K562 (cell line): ENCODE measurements around the gene RASIP1. TPM values are rescaled to one million over a fixed set of nuclear protein-coding genes. Genes with fewer than 3 reads are reported as not detected.
A peak's percentile ranks its signal among the peaks of the same experiment; 100 is the strongest.
"Not testable (repeated sequence)": the region's sequence is repeated elsewhere in the genome, so short reads cannot be mapped to it uniquely, and the experiment has no call there.

ENCODE experiments used
- ATAC-seq: fragments of 200-7000 bp; cut with Tn5 transposase; 3 replicates; pipeline ENCODE4 v1.9.1; 2020; ENCODE audit warnings: moderate library complexity
- BruUV-seq: library from RNA; stranded (reverse); fragments of 400-500 nt; replicated peaks from 2 replicates; lab custom pipeline; 2021; lab: Mats Ljungman, UMichigan
- CTCF ChIA-PET: fragments of 300-600 bp; formaldehyde crosslinking; extraction: SDS; loops from one replicate; lab custom pipeline; 2021; ENCODE audit warnings: low intra/inter-chr PET ratio; lab: Yijun Ruan, JAX
- POLR2A ChIA-PET: fragments of 300-600, 350-650 bp; sonication (Branson Sonifier 250); formaldehyde crosslinking; extraction: SDS; loops from one replicate; lab custom pipeline; 2021; ENCODE audit warnings: antibody characterized with exemption, inconsistent platforms; lab: Yijun Ruan, JAX
- DNase-seq, 4 experiments: peaks; one replicate each; pipeline versions ENCODE4 v3.0.0 to v3.0.0-alpha.2; 2011 to 2018; ENCODE audit warnings: low spot score in 3 of 4, mixed read lengths in 3 of 4; ENCODE audit errors: extremely low read depth in 1 of 4
- FAIRE-seq: peaks from 2 replicates; lab custom pipeline; 2011; peaks lifted over from hg19 to GRCh38; lab: Jason Lieb, UNC
- H2AFZ ChIP-seq: 2 replicates; pipeline ENCODE4 v1.6.0; 2011; ENCODE audit warnings: low read depth, low read length, control low read depth, inconsistent platforms
- H3K27ac ChIP-seq: fragments of 200-600 bp; 3 replicates; pipeline ENCODE4 v1.8.0; 2011; ENCODE audit warnings: low read depth, mild to moderate bottlenecking, control low read depth, inconsistent platforms, low read length, moderate library complexity, mixed read lengths; ENCODE audit errors: extremely low read depth
- H3K27me3 ChIP-seq, 2 experiments: fragments of 300-600 bp in 1 of 2; 2 replicates in 1 of 2; 3 replicates in 1 of 2; pipeline versions ENCODE4 v1.6.0 to v1.8.0; 2011; ENCODE audit warnings: inconsistent platforms in 2 of 2, low read length in 2 of 2, mild to moderate bottlenecking in 1 of 2, mixed read lengths in 1 of 2, moderate library complexity in 1 of 2; ENCODE audit not compliant: control insufficient read depth in 2 of 2, insufficient read depth in 2 of 2
- H3K36me3 ChIP-seq: fragments of 300-600 bp; 3 replicates; pipeline ENCODE4 v1.8.0; 2011; ENCODE audit warnings: mild to moderate bottlenecking, low read length, inconsistent platforms; ENCODE audit not compliant: control insufficient read depth, insufficient read depth
- H3K4me1 ChIP-seq, 2 experiments: fragments of 200-600 bp in 1 of 2; replicated peaks in 1 of 2; 2 replicates in 1 of 2; 3 replicates in 1 of 2; pipeline versions ENCODE4 v1.5.1 to v1.8.0; 2011; ENCODE audit warnings: inconsistent platforms in 2 of 2, low read length in 2 of 2, mild to moderate bottlenecking in 1 of 2, mixed read lengths in 1 of 2, moderate library complexity in 1 of 2; ENCODE audit not compliant: control insufficient read depth in 2 of 2, insufficient read depth in 2 of 2
- H3K4me2 ChIP-seq: 2 replicates; pipeline ENCODE4 v1.6.1; 2011; ENCODE audit warnings: low read length, control low read depth, inconsistent platforms, mixed read lengths; ENCODE audit not compliant: insufficient read depth
- H3K4me3 ChIP-seq: fragments of 200-600 bp; sonication (generic), shearing (Covaris generic); 2 replicates; pipeline ENCODE4 v1.5.1; 2016; ENCODE audit warnings: control low read depth, inconsistent platforms
- H3K79me2 ChIP-seq: fragments of 200-600 bp; 3 replicates; pipeline ENCODE4 v1.8.0; 2011; ENCODE audit warnings: low read length, inconsistent platforms; ENCODE audit not compliant: control insufficient read depth, insufficient read depth
- H3K9ac ChIP-seq, 2 experiments: 2 replicates each; pipeline versions ENCODE4 v1.6.0 to v1.6.1; 2011; ENCODE audit warnings: low read depth in 2 of 2, low read length in 2 of 2, control low read depth in 1 of 2, inconsistent platforms in 1 of 2, mild to moderate bottlenecking in 1 of 2, mixed read lengths in 1 of 2; ENCODE audit not compliant: insufficient read depth in 1 of 2
- H3K9me1 ChIP-seq: one replicate; pipeline ENCODE4 v1.6.0; 2011; ENCODE audit warnings: inconsistent platforms, mild to moderate bottlenecking, low read length, moderate library complexity; ENCODE audit not compliant: control insufficient read depth, insufficient read depth
- H3K9me3 ChIP-seq: replicated peaks from 2 replicates; pipeline ENCODE4 v1.5.1; 2011; ENCODE audit warnings: low read depth, low read length, inconsistent platforms; ENCODE audit not compliant: control insufficient read depth, insufficient read depth
- H4K20me1 ChIP-seq: replicated peaks from 2 replicates; pipeline ENCODE4 v1.6.1; 2011; ENCODE audit warnings: low read length, inconsistent platforms, mixed read lengths; ENCODE audit not compliant: control insufficient read depth, insufficient read depth
- CEBPB ChIP-seq: fragments of 450-650 bp; IDR thresholded peaks from 2 replicates; pipeline ENCODE4 v1.6.1; 2016; ENCODE audit warnings: missing genetic modification characterization, missing compliant biosample characterization
- CEBPG ChIP-seq, 3 experiments: fragments of 200-800 bp in 1 of 3; sonication (Bioruptor generic) in 1 of 3; sonication (generic) in 1 of 3; formaldehyde crosslinking in 1 of 3; IDR thresholded peaks in 2 of 3; conservative IDR thresholded peaks in 1 of 3; 2 replicates each; pipeline versions ENCODE4 v1.6.1 to v1.8.0; 2016 to 2022; ENCODE audit warnings: missing compliant biosample characterization in 2 of 3, missing genetic modification characterization in 2 of 3, mild to moderate bottlenecking in 1 of 3, missing genetic modification reagents in 1 of 3
- RFX5 ChIP-seq: IDR thresholded peaks from 2 replicates; pipeline ENCODE4 v1.6.1; 2011; ENCODE audit warnings: low read depth, mild to moderate bottlenecking, improper control_type of control experiment, low read length
- WGBS: fragments of 100-300 bp; shearing (Covaris generic); methylation state at CpG from one replicate; pipeline ENCODE4 v1.1.6; 2016; ENCODE audit warnings: low coverage, mixed read lengths; ENCODE audit not compliant: insufficient coverage; ENCODE audit errors: missing lambda C conversion rate; 5-methylcytosine and 5-hydroxymethylcytosine counted together
- in situ Hi-C: fragments of 300-500 bp; cut with MboI; formaldehyde crosslinking; loops from 4 replicates; pipeline ENCODE4 v1.15.0; 2018; ENCODE audit warnings: inconsistent platforms, mixed read lengths
- intact Hi-C: fragments of 100-400 bp; cut with micrococcal nuclease; formaldehyde crosslinking; loops from 2 replicates; pipeline ENCODE4 v1.14.2; 2022
- polyA plus RNA-seq, 8 experiments: library from polyadenylated mRNA; depleted of rRNA in 4 of 8; stranded (reverse) in 5 of 8; unstranded in 3 of 8; fragments of >200 nt; fragmentation: Nextera tagmentation in 2 of 8; fragmentation: Illumina TruSeq in 1 of 8; extraction: Ambion mirVana in 2 of 8; extraction: Trizol in 1 of 8; gene quantifications; 2 replicates each; pipeline versions ENCODE4 v1.2.1 to v1.2.3, GENCODE V29; 2011 to 2014; ENCODE audit warnings: inconsistent platforms in 1 of 8, missing spikeins in 1 of 8
- total RNA-seq, 7 experiments: library from RNA; depleted of rRNA in 6 of 7; stranded (reverse); fragments of >200 nt in 6 of 7; fragmentation: Illumina TruSeq in 2 of 7; extraction: Trizol in 2 of 7; gene quantifications; 2 replicates each; pipeline versions ENCODE4 v1.2.1 to v1.2.3, GENCODE V29; 2011 to 2021; ENCODE audit warnings: low replicate concordance in 1 of 7

Gene RASIP1
- total and polyA plus RNA-seq, 9 of the 15 experiments (the other 6 are each of a cell fraction or from before 2014, with no cell fraction given): 0.20 to 4.7 (median 1.5) TPM

DNA sequence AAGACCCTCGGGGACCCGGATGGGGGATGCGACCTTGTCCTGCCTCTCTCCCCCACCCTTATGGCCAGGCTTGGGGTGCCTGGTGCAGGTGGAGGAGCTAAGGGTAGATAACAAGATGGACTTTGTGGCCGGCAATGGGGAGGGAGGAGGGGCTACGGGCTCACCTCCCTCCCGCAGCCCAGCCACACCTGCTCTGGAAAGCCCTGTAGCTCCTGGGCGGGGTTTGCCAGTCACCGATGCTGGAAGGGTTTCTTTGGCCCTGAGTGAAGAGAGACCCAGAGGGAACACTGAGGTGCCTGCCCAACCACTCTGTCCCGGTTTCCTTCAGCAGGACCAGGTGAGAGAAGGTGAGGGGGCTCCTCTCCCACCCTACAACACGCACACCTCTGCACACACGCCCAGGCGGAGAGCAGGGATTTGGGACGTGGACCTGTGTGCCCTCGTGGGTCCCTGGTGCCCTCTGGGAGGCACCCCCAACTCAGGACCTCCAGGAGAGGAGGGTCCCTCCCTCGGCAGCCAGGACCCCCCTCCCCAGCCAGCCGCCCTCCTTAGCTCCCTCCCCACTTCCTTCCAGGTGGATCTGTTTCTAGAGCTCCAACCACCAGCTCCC lies 44.6 kb downstream of the RASIP1 start, which contains the start of gene FUT2:
TSS of gene FUT2 (plus strand) at position 229 of the 610 bp plus-strand sequence. CDS start 6,986 bp downstream, outside the sequence.
- Histone ChIP-seq H4K20me1 (no peaks in the 10 kb centered on the region), H3K27ac (no peak within 1 kb of the TSS), H2AFZ (no peak within 1 kb of the TSS), H3K9ac (peak within 1 kb of the TSS in 1 of 2 experiments; percentile 82; a peak in 2 of 4 replicates), H3K36me3 (no peaks in the 10 kb centered on the region), H3K27me3 (no peaks in the 10 kb centered on the region), H3K4me2 (no peak within 1 kb of the TSS), H3K79me2 (no peaks in the 10 kb centered on the region), H3K9me1 (no peaks in the 10 kb centered on the region), H3K4me1 (peaks cover 10 to 27% of the 10 kb centered on the region in 2 experiments; a peak in 4 of 5 replicates), H3K9me3 (no peaks in the 10 kb centered on the region), H3K4me3 (no peak within 1 kb of the TSS)
- CTCF ChIA-PET: interaction anchor here (0.6 kb wide), 1 partner anchor 43 kb away, joined by 3 read pairs; no protein-coding TSS in a partner anchor
- in situ Hi-C loops: no loop called here
- FAIRE-seq (no peak), DNase-seq (peak in 2 of 4 experiments; percentile 50 to 56), ATAC-seq (peak; percentile 46; the same call in 2 of the 3 replicates)
- intact Hi-C loops: no loop called here
- no TSS peak for BruUV-seq
- POLR2A ChIA-PET: interaction anchor here (0.5 to 1.5 kb wide), 2 partner anchors 20 to 48 kb away, joined by 3 to 4 read pairs; no protein-coding TSS in a partner anchor
- 52% methylated on average over 11 of the region's 16 CpGs for WGBS
- no peak for TF ChIP-seq RFX5

DNA sequence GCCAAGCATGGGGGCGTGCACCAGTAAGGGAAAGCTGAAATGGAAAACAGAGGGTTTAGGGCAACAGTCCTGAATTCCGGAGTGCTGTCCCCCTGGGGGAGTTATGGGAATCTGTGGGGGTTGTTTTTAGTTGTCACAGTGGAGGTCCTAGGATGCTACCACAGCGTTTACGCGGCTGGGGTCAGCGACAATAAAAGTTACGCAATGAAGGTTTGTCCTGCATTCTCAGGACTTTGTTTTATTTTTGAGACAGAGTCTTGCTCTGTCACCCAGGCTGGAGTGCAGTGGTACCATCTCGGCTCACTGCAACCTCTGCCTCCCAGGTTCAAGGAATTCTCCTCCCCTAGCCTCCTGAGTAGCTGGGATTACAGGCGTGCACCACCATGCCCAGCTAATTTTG lies 46.8 kb downstream of the RASIP1 start:
- in situ Hi-C loops, H3K27ac ChIP-seq, H3K4me3 ChIP-seq, H3K9me3 ChIP-seq, DNase-seq: not testable (repeated sequence)
- TF ChIP-seq CEBPG (CRISPR knock-in tag; IDR thresholded peaks at IDR 0.05) (peak; percentile 44; the same call in 1 of the 2 replicates), CEBPG (tag; conservative IDR thresholded peaks at IDR 0.05 in 1 of 2, IDR thresholded peaks at IDR 0.05 in 1 of 2) (peak; percentile 24 to 64; a peak in 2 of 4 replicates), CEBPB (peak; percentile 89)
- TF ChIP-seq, all 486 proteins: peak for 2; not testable (repeated sequence) for 484
- CTCF ChIA-PET, ATAC-seq, H3K9ac ChIP-seq, H3K4me2 ChIP-seq, POLR2A ChIA-PET, H2AFZ ChIP-seq, H4K20me1 ChIP-seq, H3K9me1 ChIP-seq, H3K27me3 ChIP-seq, H3K79me2 ChIP-seq, BruUV-seq, FAIRE-seq, intact Hi-C loops, H3K36me3 ChIP-seq: not testable (repeated sequence)
- peaks cover 9 to 26% of the 10 kb centered on the region in 2 experiments; a peak in 4 of 5 replicates for H3K4me1 ChIP-seq
- 62% methylated on average over 9 of the region's 9 CpGs for WGBS
